Dermis blood vessel endothelial cell (primary cell): ENCODE results near the gene AMOTL2. TPM values are rescaled to one million over a fixed set of nuclear protein-coding genes. Genes with fewer than 3 reads are reported as not detected.
A peak's percentile ranks its signal among the peaks of the same experiment; 100 is the strongest.

Experiments
- DNase-seq: peaks from one replicate; pipeline ENCODE4 v3.0.0; 2010
- total RNA-seq: library from RNA; depleted of rRNA; stranded (reverse); fragments of >200 nt; gene quantifications from 2 replicates; pipeline ENCODE4 v1.2.3, GENCODE V29; 2014

The AMOTL2 gene
- total RNA-seq, 1 donor from 2014 or later = 130 TPM

DNA sequence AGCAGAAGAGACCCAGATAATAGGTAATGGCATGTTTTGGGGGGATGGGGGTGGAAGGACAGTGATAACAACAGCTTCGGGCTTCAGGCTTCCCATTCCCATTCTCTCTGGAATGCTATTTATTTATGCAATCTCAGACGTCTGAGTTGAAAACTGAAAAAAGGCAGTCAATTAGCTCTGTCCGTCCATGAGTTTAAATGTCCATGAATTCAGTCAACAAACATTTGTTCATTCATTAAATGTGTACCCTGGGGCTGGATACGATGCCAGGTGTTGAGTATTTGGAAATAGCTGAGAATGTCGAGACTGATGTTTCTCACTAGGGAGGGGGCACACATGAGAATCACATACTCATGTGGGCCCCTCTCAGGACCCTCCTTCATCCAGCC lies 42.4 kb downstream of the AMOTL2 start:
- no peak for DNase-seq

- DNase-seq = no peak
Measured at GRCh38 chr3:134330883-134331810, 43.1 kb downstream of the AMOTL2 start.

DNA sequence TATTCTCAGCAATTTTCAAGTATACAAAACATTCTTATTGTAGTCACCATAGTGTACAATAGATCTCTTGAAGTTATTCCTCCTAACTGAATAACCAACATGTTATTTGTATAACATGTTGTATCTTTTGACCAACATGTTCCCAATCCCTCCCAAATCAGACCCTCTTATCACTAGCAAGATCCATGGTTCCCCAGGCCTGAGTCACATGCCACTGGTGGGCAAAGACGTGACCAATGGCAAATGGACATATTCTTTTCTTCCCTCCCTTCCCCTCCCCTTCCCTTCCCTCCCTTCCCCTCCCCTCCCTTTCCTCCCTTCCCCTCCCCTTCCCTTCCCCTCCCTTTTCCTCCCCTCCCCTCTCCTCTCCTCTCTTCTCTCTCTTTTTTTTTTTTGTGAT lies 45.4 kb downstream of the AMOTL2 start:
- no peak for DNase-seq

DNA sequence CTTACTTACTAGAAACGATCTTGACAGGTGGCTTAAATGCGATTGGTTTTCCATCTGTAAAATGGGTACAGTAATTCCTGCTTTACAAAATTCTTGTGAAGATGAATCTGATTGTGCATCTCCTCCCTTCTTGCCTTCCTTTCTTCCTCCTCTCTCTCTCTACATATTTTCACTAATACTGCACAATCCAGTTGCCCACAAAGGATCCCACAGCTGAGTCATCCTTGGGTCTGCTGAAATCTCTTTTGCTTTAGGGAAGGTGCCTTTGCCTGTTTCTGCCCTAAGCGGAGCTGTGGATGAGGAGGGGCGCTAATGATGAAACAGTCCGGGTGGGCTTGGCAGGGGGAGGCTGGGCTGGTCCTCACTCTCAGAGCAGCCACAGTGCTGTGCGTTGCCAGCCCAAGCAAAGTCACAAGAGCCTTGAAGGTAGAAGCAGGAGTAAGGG lies 46.1 kb downstream of the AMOTL2 start:
- no peak for DNase-seq

DNA sequence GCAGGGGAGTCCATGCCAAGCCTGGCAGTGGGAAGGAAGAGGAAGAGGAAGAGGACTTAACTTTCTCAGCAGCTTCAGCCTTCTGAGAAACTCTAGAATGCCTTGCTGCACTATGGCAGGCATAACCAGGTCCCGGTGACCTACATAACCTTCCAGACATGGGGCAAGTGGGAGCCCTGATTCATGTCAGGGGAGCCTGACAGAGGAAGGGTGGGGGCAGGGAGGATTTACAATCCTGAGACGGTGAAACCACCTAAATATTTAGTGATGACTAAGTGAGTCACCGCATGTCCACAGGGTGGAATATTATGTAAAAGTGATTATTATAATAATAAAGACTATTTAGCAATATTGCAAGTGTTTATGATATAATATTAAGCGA lies 46.7 kb downstream of the AMOTL2 start:
- DNase-seq = peak; percentile 33

DNA sequence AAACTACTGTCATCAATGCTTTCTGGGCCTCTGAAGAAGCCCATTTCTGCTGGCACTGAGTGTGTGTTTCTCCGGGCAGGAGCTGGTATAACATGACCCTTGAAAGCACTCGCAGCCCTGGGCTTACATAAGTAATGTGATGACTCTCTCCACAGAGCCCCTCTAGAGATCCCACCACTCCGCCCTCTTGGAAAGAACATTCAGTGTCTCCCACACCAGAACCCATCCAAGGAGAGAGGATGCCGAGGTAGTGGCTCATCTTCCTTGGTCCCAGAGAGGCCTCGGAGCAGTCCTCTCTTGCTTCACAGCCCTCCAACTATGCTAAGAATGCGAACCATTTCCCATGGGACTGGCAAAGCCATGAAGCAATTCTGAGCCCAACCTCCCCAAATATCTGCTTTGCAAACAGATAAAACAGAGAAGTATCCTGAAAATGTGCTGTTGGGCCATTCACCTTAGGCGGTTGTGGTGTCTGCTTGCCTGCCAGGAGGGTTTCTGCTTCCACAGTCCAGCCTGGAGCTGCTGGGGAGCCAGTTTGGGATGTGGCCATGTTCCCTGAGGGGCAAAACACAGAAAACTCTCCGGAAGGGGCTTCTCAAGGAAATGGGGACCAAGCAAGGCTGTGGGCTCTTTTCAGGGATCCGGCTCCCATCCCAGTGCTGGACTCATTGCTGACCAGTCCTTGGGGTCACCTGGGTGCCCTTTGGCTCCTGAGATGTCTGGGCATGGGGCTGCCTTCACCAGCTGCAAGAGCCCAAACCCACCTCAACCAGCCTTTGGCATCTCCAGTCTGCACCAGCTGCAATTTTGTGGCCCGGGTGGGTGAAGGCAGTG lies 47.3 kb downstream of the AMOTL2 start:
- DNase-seq = peak; percentile 84

DNA sequence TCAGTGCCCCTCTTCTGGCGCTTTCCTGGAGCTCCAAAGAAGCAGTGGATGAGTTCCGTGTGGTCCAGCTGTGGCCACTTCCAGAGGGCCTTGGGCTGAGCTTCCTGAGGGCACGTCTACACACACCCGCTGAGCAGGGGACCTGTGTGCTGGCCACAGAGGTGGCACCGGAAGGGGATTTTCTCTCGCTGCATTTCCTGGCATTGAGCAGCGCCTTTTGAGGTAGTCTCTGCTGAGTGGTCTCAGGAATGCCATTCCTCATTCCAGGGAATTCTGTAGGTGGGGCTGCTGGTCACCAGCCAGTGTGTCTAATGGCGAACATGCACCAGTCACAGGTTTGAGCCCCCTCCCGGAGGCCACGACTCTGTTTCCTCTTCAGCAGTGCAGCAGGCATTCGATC lies 48.1 kb downstream of the AMOTL2 start:
- peak; percentile 60 for DNase-seq

- no peak for DNase-seq
Measured at GRCh38 chr3:134325706-134326105, 48.5 kb downstream of the AMOTL2 start.

- no peak for DNase-seq
Measured at GRCh38 chr3:134325061-134325705, 49.1 kb downstream of the AMOTL2 start.

- DNase-seq = no peak
Measured at GRCh38 chr3:134323966-134324962, 50.0 kb downstream of the AMOTL2 start.

GRCh38 chr3:134322286-134322685 lies 52.0 kb downstream of the AMOTL2 start:
- DNase-seq = no peak

- no peak for DNase-seq
Measured at GRCh38 chr3:134320749-134321148, 53.5 kb downstream of the AMOTL2 start.

- no peak for DNase-seq
Measured at GRCh38 chr3:134319931-134320330, 54.3 kb downstream of the AMOTL2 start.

GRCh38 chr3:134318166-134318565 lies 56.1 kb downstream of the AMOTL2 start:
- no peak for DNase-seq

GRCh38 chr3:134317106-134317947 lies 56.9 kb downstream of the AMOTL2 start:
- peak; percentile 26 for DNase-seq

- peak; percentile 89 for DNase-seq
Measured at GRCh38 chr3:134315286-134316106, 58.8 kb downstream of the AMOTL2 start.

DNA sequence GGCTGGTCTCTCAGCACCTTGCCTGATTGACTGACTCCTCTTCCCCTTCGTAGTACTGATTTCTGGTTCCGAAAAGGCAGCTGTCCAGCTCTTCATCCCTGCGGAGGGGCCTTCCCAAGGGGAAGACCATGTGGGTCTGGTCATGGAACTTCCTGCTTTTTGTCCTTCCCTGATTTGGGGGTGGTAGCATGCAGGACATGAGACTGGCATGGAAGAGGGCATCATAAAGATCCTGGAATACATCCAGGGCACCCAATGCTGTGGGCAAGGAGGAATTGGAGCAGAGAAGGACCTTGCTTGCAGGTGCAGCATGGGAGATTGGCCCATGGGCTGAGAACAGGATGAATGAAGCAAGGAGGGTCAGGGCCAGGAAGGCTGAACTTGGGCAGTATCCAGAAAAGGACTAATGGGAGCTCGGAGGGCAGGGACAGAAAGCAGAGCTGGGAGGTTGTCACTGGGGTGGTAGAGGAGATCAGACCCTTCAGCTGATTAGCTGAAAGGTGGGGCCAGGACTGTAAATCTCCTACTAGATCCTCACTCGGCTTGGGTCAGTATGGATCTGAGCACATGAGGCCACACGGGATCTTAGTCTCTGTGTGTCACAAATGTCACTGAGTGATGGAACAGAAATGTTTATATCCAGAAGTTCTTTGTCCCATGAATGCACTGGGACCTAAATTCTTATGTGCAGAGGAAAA lies 59.5 kb downstream of the AMOTL2 start:
- peak; percentile 58 for DNase-seq

- peak; percentile 19 for DNase-seq
Measured at GRCh38 chr3:134313847-134314587, 60.2 kb downstream of the AMOTL2 start.
